NCI-H524 treated with DMSO at 0.1 percent for 48 hours (cell line): Measurements from ENCODE around the gene SORT1.
"Not testable (repeated sequence)": the region's sequence is repeated elsewhere in the genome, so short reads cannot be mapped to it uniquely, and the experiment has no call there.

Source experiments
- DNase-seq: peaks from one replicate; lab custom pipeline; 2025; lab: John Stamatoyannopoulos, UW

Gene SORT1

DNA sequence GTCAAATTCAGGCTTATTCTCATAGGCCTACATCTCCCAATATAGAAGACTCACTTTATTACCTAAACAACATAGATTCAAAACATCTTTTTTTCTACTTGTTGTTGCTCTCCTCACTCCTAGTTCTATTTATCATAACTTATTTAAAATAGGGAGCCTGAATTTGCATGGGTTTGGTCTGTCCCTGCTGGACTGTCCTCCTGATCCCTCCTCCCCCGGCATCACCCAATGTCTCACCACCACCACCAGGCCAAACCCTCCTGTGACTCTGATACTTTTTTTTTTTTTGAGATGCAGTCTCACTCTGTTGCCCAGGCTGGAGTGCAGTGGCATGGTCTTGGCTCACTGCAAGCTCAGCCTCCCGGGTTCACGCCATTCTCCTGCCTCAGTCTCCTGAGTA lies 59.1 kb downstream of the SORT1 start:
- no peak for DNase-seq

- DNase-seq: no peak
Observed at GRCh38 chr1:109338091-109338490, 59.6 kb downstream of the SORT1 start.

DNA sequence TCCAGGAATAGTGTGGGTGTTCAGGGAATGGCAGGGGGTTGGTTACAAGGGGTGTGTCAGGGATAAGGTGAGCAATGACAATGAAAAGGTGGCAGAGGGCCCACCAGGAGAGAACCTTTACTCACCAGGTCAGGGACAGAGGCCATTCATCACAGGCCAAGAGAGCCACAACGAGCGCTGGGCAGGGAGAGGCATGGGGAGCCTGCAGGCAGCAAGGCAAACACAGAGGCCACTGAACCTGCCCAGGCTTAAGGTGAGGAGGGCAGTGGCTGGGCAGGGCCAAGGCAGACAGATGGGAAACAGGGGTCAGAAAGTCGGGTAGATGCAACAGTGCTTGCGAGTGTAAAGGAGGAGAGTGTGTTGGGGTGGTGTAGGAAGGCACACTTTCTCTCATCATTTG lies 62.6 kb downstream of the SORT1 start:
- no peak for DNase-seq

DNA sequence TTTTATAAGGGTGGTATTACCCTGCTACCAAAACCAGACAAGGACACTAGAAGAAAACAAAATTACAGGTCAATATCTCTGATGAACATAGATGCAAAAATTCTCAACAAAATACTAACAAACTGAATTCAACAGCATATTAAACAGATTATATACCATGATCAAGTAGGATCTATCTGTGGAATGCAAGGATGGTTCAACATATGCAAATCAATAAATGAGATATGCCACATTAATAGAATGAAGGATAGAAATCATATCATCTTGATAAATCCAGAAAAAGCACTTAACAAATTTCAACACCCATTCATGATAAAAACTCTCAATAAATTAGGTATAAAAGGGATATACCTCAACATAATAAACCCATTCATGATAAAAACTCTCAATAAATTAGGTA lies 66.6 kb downstream of the SORT1 start:
- no peak for DNase-seq

DNA sequence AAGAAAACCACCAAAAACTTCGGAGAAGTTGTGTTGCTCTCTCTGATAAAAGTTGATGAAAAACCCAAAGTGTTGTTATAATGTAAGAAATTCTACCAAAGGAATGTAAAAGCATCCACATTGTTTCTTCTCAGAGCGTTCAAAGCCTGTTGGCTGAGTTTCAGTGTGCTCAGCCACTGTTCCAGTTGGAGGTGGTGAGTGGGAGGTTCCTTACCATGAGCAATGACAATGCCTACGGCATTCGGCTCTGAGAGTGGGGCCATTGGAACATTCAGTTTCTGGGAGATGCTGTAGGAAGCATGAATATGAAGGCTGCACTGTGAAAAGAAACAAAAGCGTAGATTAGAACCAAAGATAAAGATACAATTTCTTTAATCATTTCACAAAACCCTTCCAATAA lies 70.4 kb downstream of the SORT1 start:
- DNase-seq: no peak

GRCh38 chr1:109322974-109323373 lies 74.7 kb downstream of the SORT1 start:
- no peak for DNase-seq

DNA sequence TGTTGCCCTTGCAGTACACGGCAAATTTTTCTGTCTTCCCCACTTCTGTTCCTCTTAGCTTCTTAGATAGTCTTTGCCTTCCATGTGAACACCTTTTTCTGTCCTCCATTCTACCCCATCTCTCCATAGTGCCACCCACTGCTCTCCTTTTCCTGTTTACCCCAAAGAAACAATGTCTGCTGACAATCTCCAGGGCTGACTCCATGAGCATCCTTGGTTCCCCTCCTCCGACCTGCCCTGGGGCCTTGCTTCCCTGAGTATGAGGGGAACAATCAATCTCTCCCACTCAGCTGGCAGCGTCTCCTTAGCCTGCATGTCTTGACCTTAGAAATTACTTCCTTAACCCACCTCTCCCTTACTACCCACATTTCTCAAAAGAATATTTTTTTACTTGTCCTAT lies 78.6 kb downstream of the SORT1 start:
- no peak for DNase-seq

DNA sequence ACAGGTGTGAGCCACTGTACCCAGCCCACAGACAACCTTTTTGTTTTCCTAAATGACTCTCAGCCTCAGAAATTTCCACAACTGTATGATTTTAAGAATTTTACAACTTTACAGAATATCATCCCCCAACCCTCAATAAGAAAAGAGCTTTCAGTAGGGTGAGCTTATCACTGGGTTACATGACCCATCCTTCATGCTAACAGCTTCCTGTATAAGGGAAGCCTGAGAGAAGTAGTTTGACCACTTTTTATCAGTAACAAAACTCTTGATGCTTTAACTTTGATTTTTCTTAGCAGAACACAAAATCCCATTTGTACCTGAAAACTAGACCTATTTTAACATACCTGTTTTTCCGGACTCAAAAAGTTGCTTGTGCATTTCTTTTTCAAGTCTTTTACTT lies 81.2 kb downstream of the SORT1 start:
- no peak for DNase-seq

DNA sequence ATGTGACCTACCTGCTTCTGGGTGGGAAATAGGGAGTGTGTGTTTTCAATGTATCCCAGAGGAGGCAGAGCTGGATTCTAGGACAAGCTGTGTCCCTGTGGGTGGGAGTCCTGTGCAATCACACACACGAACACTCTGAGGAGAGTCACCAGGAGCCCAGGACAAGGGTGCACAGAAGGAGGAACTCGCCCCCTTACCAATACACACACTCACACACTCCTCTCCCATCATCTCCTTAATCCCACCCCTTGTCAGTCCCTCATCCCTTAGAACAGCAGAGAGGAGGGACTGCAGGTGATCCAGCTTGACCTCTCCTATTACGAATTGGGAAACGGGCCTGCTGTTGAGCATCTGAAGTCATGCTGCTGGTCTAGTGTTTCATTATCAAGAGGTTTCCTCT lies 82.4 kb downstream of the SORT1 start:
- DNase-seq: no peak

GRCh38 chr1:109314795-109315194 lies 82.9 kb downstream of the SORT1 start:
- DNase-seq: no peak

GRCh38 chr1:109312978-109313775 lies 84.5 kb downstream of the SORT1 start:
- peak; percentile 16 for DNase-seq

DNA sequence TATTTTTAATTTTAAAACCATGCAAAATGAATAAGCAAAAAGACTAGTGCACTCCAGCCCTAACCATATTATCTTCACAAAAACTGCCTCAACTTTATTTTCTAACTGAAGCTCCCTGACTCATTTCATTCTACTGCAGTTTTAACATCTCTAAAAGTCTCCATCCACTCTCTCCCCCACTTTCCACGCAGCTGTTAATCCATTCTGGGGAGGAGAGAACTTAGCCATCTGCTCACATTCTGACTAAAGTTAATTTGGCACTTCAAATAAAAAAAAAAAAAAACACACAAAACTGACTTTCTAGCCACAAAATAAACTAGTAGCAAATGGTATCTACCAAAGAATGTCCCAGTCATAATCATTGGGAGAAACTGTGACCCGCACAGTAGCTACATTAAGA lies 85.5 kb downstream of the SORT1 start:
- no peak for DNase-seq

GRCh38 chr1:109309347-109309746 lies 88.4 kb downstream of the SORT1 start:
- no peak for DNase-seq

DNA sequence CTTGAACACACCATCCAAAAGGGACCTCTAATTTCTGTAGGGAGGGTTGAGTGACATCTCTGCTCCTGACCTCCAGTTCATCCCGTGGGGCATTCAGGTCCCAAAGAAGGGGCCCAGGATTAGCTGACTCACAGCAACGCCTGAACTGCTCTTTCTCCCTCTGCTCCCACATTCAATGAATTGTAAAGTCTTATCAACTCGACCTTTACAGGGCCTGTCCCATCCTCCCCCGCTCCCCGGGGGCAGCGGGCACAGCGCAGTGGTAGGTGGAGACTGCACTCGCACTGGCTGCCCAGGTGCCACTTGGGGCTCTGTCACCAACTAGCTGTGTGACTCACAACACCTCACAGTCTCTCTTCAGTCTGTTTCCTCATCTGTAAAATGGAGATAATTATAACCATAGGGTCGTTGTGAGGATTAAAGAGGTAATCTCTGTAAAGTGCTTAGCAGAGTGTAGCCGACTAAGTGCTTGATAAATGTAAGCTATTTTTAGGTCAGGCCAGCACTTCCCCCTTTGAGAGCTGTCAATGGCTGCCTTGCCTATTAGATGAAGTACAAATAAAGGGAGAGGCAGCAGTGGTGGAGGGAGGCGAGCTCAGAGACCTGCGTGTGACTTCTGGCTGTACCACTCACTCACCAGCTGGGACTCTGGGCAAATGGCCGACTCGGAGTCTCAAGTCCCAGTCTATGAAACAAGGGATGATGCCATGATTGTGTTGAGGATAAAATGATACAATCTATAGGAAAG lies 90.3 kb downstream of the SORT1 start:
- peak; percentile 95 for DNase-seq

DNA sequence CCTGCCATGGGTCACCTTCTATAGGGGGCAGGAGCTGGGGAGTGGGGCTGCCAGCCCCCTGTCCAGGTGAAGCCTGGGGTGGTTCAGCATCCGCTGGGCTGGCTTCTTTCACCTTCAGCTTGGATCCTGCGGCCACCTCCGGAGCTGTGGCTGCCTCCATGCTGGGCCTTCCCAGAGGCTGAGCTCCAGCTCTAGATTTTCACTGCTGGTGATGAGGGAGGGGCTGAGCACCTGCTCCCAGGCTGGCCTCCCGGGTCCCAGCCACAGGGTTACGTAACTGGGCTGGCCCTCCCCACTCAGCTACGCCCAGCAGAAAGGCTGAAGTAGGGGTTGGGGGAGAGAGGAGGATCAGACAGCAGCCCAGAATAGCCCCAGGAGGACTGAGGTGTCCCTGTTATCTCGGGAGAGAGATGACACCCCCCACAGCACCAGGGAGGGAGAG lies 90.9 kb downstream of the SORT1 start, which contains the start of gene MYBPHL:
Gene MYBPHL, minus strand, starts transcription at position 180 of the 442 bp plus-strand sequence. Its CDS starts 20 bp downstream, at position 160.
- no peak for DNase-seq

- DNase-seq: not testable (repeated sequence)
Observed at GRCh38 chr1:109305991-109306390, 91.7 kb downstream of the SORT1 start.

DNA sequence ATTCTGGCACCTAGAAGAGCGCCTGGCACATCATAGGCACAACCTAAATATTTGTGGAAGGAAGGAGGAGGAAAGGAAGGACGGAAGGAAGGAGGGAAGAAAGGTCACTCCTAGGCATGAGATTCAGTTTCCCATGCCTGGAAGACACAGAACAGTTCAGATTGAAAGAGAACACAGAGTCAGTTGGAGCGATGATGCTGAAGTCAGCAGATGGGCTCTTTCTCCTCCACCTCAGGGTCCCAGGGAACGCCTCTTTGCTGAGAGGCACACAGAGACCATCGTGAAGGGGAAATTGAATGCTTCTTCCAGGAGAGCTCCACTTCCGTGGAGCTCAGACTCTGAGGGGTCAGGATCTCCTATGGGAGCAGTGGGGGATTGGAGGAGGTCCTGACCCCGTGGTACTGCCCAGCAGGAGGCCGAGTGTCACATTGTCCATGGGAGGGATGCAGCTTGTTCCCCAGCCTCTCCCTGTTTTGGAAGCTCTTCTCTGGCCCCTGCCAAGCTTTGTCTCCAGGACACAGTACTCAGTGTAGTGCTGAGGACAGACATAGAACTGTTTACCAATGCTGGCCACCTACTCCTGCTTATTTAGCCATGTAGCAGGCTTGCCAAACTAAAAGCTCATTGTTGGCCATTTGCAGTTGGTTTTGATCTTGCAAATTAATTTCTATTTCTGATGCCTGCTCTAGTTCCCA lies 93.3 kb downstream of the SORT1 start:
- DNase-seq: no peak

GRCh38 chr1:109301874-109302273 lies 95.8 kb downstream of the SORT1 start:
- no peak for DNase-seq

- no peak for DNase-seq
Observed at GRCh38 chr1:109300650-109301151, 97.0 kb downstream of the SORT1 start.

DNA sequence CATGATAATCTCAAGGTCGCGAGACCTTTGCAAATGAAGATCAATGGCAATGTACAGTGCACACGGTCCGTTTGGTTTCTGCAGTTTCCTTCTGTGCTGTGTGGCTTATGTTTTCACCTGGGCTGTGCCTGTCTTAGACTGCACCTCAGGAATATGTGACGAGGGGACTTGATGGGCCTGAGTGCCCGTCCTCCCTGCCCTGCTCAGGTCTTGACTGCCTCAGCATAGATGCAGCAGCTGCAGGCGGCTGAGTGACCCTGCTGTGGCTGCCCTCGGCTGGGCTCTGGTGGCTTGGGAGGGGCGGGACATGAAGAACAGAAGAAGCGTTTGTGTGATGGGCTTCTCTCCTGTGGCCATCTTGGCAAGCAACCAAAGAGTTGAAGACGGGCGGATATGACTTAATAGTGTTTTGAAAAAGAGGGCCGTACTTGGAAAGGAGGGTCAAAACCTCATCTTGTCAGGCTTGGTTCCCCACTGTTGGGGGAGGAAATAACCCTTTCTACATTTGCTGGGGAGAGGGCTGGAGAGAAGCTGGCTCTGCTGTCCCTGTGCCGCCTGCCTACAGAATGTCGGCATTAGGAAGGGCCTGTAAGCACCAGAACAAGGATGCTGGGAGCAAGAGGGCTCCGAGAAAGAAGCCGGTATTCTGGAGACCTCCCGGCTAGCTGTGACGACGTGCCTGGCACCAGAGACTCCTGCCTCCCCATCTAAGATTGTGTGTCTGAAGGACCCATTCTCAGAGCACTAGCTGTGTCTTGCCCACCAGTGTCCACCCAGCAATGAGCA lies 98.0 kb downstream of the SORT1 start:
- no peak for DNase-seq

- DNase-seq: no peak
Observed at GRCh38 chr1:109298666-109299557, 98.8 kb downstream of the SORT1 start.
